Uterus (tissue), 4 donors: ENCODE results near the gene MYO1G. TPM values are rescaled to one million over a fixed set of nuclear protein-coding genes. Genes with fewer than 3 reads are reported as not detected.

Experiments used
- DNase-seq, 2 donors: peaks; one replicate each; pipeline ENCODE4 v3.0.0-alpha.2; 2019 to 2020
- H3K27ac ChIP-seq, 2 donors: fragments of 200-600 bp; sonication (generic); 1 replicate in 1 of 2; 2 replicates in 1 of 2; pipeline ENCODE4 v1.5.1; 2016 to 2018
- H3K27me3 ChIP-seq, 2 donors: fragments of 200-600 bp; sonication (generic); one replicate each; pipeline ENCODE4 v1.5.1; 2018 to 2019; ENCODE audit warnings: control low read depth in 1 of 2
- H3K36me3 ChIP-seq, 2 donors: fragments of 200-600 bp; sonication (generic); one replicate each; pipeline ENCODE4 v1.5.1; 2019; ENCODE audit warnings: control low read depth in 1 of 2
- H3K4me1 ChIP-seq, 2 donors: fragments of 200-600 bp; sonication (generic); one replicate each; pipeline ENCODE4 v1.5.1; 2018 to 2019; ENCODE audit warnings: control low read depth in 1 of 2
- H3K4me3 ChIP-seq, 2 donors: fragments of 200-600 bp; sonication (generic); 1 replicate in 1 of 2; 2 replicates in 1 of 2; pipeline ENCODE4 v1.5.1; 2018 to 2019; ENCODE audit warnings: mild to moderate bottlenecking in 1 of 2
- H3K9me3 ChIP-seq, 2 donors: fragments of 200-600 bp; sonication (generic); one replicate each; pipeline ENCODE4 v1.5.1; 2019; ENCODE audit warnings: control low read depth in 1 of 2
- CTCF ChIP-seq, 4 experiments: fragments of 200-600 bp in 2 of 4; fragments of 450-650 bp in 2 of 4; sonication (generic) in 2 of 4; IDR thresholded peaks; one replicate each; pipeline ENCODE4 v1.5.1; 2016 to 2019; ENCODE audit warnings: antibody characterized with exemption in 4 of 4, mild to moderate bottlenecking in 2 of 4, moderate library complexity in 1 of 4
- POLR2A ChIP-seq, 2 donors: fragments of 450-650 bp; IDR thresholded peaks; one replicate each; pipeline ENCODE4 v1.6.1; 2016; ENCODE audit warnings: antibody characterized with exemption in 2 of 2, mild to moderate bottlenecking in 1 of 2, moderate library complexity in 1 of 2
- intact Hi-C: fragments of 100-400 bp; cut with DNase I; formaldehyde crosslinking; loops from one replicate; pipeline ENCODE4 v1.15.1; 2023; ENCODE audit warnings: low total_unique reads
- total RNA-seq, 4 donors: library from RNA; depleted of rRNA in 3 of 4; stranded (reverse); fragments of >200 nt in 3 of 4; gene quantifications; one replicate each; pipeline versions ENCODE4 v1.1.0 to v1.2.4, GENCODE V29; 2014 to 2023
- donor health status: DM: yes; HTN: yes; CAD: no.

The MYO1G gene
- total RNA-seq, 4 donors from 2014 or later, result 0.59 to 3.1 (median 1.2) TPM

GRCh38 chr7:44969049-44969700 is 9.6 kb downstream of the MYO1G start:
- DNase-seq, result no peak
- no peaks in the 10 kb centered on the region for H3K4me1 ChIP-seq
- TF ChIP-seq CTCF (IDR thresholded peaks at IDR 0.05), result no peak
- no peak for TF ChIP-seq POLR2A (IDR thresholded peaks at IDR 0.05)
- no peak overlapping the region for H3K27ac ChIP-seq
- no peak overlapping the region for H3K4me3 ChIP-seq
- intact Hi-C loops, result no loop called here
- no peaks in the 10 kb centered on the region for H3K27me3 ChIP-seq
- H3K36me3 ChIP-seq, result no peaks in the 10 kb centered on the region
- H3K9me3 ChIP-seq, result no peaks in the 10 kb centered on the region

- DNase-seq, result peak in 1 of 2 donors; percentile 8
- H3K36me3 ChIP-seq, result no peaks in the 10 kb centered on the region
- no peak overlapping the region for H3K4me3 ChIP-seq
- H3K27ac ChIP-seq, result no peak overlapping the region
- intact Hi-C loops, result no loop called here
- peaks cover 0 to 4% of the 10 kb centered on the region in 2 donors for H3K4me1 ChIP-seq
- H3K9me3 ChIP-seq, result no peaks in the 10 kb centered on the region
- peak in 1 of 4 experiments; percentile 5 for TF ChIP-seq CTCF (IDR thresholded peaks at IDR 0.05)
- no peak for TF ChIP-seq POLR2A (IDR thresholded peaks at IDR 0.05)
- H3K27me3 ChIP-seq, result no peaks in the 10 kb centered on the region
These were observed 11.0 kb downstream of the MYO1G start for GRCh38 chr7:44967571-44968446.

DNA sequence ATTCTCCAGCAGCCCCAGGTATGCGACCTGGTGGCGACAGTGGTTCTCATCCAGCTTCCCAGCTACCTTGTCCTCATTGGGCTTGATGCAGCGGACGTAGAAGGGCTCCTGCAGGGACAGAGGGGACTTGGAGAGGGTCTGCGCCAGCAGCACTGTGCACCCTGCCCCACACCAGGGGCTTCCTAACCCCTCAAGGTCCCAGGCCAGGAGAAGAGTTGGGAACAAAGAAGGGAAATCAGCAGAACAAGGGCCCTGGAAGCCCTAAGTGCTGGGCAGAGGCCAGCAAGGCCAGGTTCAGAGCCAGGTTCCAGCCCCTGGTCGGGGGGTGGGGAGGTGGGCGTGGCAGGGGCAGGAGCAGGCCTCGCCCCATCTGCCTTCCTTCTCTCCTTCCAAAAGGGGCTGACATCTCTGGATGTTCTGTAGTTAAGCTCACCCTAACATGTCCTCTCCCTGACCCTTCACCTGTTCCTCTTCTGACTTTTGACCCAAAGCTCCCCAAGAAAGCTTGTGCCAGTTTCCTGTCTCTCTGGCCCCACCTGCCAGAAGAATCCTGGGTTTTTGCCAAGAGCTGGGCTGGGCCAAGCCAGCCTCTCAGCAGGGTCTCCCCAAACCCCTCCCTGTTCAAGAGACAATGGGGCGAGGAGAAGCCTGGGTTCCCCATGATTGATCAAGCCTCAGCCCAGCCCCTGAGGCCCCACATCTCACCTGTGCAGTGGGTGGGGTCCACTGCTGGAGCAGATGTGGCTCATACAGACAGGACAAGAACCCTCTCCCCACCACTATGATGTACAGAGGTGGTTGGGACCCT is 11.9 kb downstream of the MYO1G start:
- Histone ChIP-seq H3K27ac (no peak overlapping the region), H3K4me1 (peaks cover 0 to 10% of the 10 kb centered on the region in 2 donors), H3K4me3 (no peak overlapping the region), H3K27me3 (peaks cover 0 to 4% of the 10 kb centered on the region in 2 donors), H3K9me3 (no peaks in the 10 kb centered on the region), H3K36me3 (no peaks in the 10 kb centered on the region)
- no peak for TF ChIP-seq CTCF (IDR thresholded peaks at IDR 0.05)
- TF ChIP-seq POLR2A (IDR thresholded peaks at IDR 0.05), result no peak
- intact Hi-C loops, result no loop called here
- DNase-seq, result no peak

DNA sequence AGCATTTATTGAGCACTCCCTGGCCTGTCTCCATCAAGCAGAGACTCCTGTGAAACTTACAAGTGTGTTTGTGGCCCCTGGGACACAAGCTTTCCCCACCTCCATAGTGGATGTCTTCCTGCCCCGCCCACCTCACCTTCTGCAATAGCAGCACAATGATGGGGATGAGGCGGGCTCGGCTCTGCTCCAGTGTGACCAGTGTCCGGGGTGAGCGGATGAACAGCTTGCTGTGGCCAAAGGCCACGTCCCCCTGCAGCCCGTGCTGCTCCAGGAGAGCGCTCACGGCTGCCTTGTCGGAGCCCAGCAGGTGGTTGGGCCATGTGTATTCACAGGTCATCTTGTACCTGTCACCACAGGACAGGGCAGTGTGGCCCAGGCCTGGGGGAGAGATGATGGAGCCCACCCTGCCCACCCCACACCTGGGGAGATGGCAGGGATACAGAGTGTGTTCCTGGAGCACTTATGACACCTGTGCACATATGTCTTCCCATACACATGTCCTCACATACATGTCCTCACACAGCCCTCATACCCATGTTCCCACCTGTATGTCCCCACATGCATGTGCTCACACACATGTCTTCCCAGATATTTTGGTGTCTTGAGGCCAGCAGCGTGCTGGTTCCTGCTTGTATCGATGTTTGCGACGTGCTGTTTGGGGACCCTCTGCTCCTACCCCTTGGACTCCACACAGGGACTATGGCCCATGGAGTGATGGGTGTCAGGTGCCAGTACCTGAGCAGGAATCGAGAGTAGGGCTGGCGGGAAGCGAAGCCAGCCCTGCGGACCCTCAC is 12.7 kb downstream of the MYO1G start:
- H3K4me1 ChIP-seq, result peaks cover 0 to 10% of the 10 kb centered on the region in 2 donors
- no peaks in the 10 kb centered on the region for H3K9me3 ChIP-seq
- H3K4me3 ChIP-seq, result no peak overlapping the region
- no peak for DNase-seq
- H3K36me3 ChIP-seq, result no peaks in the 10 kb centered on the region
- H3K27me3 ChIP-seq, result peaks cover 0 to 4% of the 10 kb centered on the region in 2 donors
- TF ChIP-seq CTCF (IDR thresholded peaks at IDR 0.05) (no peak), POLR2A (IDR thresholded peaks at IDR 0.05) (no peak)
- no peak overlapping the region for H3K27ac ChIP-seq
- intact Hi-C loops, result no loop called here
